Colonic mucosa (tissue), 4 donors: ENCODE data around the gene APRT. TPM values are rescaled to one million over a fixed set of nuclear protein-coding genes. Genes with fewer than 3 reads are reported as not detected.
A peak's percentile ranks its signal among the peaks of the same experiment; 100 is the strongest.

Experiments
- DNase-seq: peaks from one replicate; pipeline ENCODE4 v3.0.0-alpha.2; 2020
- H3K27ac ChIP-seq: fragments of 200-600 bp; one replicate; pipeline ENCODE4 v1.8.0; 2021
- H3K27me3 ChIP-seq: fragments of 200-600 bp; one replicate; pipeline ENCODE4 v1.8.0; 2021
- H3K36me3 ChIP-seq: fragments of 200-600 bp; one replicate; pipeline ENCODE4 v1.8.0; 2021
- H3K4me1 ChIP-seq: fragments of 200-600 bp; one replicate; pipeline ENCODE4 v1.8.0; 2021; ENCODE audit warnings: mild to moderate bottlenecking
- H3K4me3 ChIP-seq: fragments of 200-600 bp; one replicate; pipeline ENCODE4 v1.8.0; 2021
- H3K9ac ChIP-seq, 2 donors: one replicate each; pipeline ENCODE4 v1.7.0; 2013; ENCODE audit warnings: control low read depth in 2 of 2, low read depth in 2 of 2, low read length in 2 of 2
- H3K9me3 ChIP-seq: fragments of 200-600 bp; one replicate; pipeline ENCODE4 v1.8.0; 2021
- intact Hi-C: fragments of 100-400 bp; cut with DNase I; formaldehyde crosslinking; loops from one replicate; pipeline ENCODE4 v1.14.1; 2022
- total RNA-seq, 2 donors: library from RNA; stranded (reverse); fragmentation: NEBNext Ultra II Directional in 1 of 2; extraction: Animal tissue kit (Norgen Biotek cat#: 25700) in 1 of 2; gene quantifications; one replicate each; pipeline ENCODE4 v1.2.1, GENCODE V29; 2021
- TF ChIP-seq, protein P1 (sequence below): fragments of 200-600 bp; IDR thresholded peaks from one replicate; pipeline ENCODE4 v1.8.0; 2022; ENCODE audit warnings: antibody characterized with exemption, mild to moderate bottlenecking
- donor health status: healthy.
- donor health status: DM: no; HTN: no; CAD: no.
- donor health status: DM: no; HTN: no; CAD: no.

APRT gene
- total RNA-seq, 2 donors from 2014 or later, result 103 to 273 TPM

GRCh38 chr16:88856828-88857727 lies 45.4 kb upstream of the APRT start, which contains the start of the genes GALNS and TRAPPC2L:
Gene GALNS, minus strand, starts transcription at chr16:88856947. Its CDS starts 70 bp downstream, at chr16:88856877.
Gene TRAPPC2L, plus strand, starts transcription at chr16:88857127. Its CDS starts 24 bp downstream, at chr16:88857151.
- peak; percentile 99 for DNase-seq
- Histone ChIP-seq H3K4me3 (peak within 1 kb of the TSS; percentile 82), H3K36me3 (no peaks in the 10 kb centered on the region), H3K4me1 (peaks cover 12% of the 10 kb centered on the region), H3K9me3 (no peaks in the 10 kb centered on the region), H3K27ac (peak within 1 kb of the TSS; percentile 49), H3K27me3 (no peaks in the 10 kb centered on the region), H3K9ac (peak within 1 kb of the TSS; percentile 83 to 89)
- intact Hi-C loops, result loop anchor here (5.0 to 10.0 kb wide), 3 partner anchors 45 to 402 kb away; partner anchors contain the start of genes APRT, ZFPM1 and ZNF778
- TF ChIP-seq, protein P1, sequence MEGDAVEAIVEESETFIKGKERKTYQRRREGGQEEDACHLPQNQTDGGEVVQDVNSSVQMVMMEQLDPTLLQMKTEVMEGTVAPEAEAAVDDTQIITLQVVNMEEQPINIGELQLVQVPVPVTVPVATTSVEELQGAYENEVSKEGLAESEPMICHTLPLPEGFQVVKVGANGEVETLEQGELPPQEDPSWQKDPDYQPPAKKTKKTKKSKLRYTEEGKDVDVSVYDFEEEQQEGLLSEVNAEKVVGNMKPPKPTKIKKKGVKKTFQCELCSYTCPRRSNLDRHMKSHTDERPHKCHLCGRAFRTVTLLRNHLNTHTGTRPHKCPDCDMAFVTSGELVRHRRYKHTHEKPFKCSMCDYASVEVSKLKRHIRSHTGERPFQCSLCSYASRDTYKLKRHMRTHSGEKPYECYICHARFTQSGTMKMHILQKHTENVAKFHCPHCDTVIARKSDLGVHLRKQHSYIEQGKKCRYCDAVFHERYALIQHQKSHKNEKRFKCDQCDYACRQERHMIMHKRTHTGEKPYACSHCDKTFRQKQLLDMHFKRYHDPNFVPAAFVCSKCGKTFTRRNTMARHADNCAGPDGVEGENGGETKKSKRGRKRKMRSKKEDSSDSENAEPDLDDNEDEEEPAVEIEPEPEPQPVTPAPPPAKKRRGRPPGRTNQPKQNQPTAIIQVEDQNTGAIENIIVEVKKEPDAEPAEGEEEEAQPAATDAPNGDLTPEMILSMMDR, result no peak

GRCh38 chr16:88856122-88856827 lies 44.5 kb upstream of the APRT start:
- Histone ChIP-seq H3K27me3 (no peaks in the 10 kb centered on the region), H3K4me3 (peak overlapping the region; percentile 82), H3K36me3 (no peaks in the 10 kb centered on the region), H3K4me1 (peaks cover 12% of the 10 kb centered on the region), H3K27ac (no peak overlapping the region), H3K9me3 (no peaks in the 10 kb centered on the region), H3K9ac (peak overlapping the region; percentile 62 to 76)
- DNase-seq, result no peak
- TF ChIP-seq, protein P1, result no peak
- intact Hi-C loops, result loop anchor here (5.0 to 10.0 kb wide), 3 partner anchors 44 to 401 kb away; partner anchors contain the start of genes APRT, ZFPM1 and ZNF778

- H3K4me3 ChIP-seq, result peak overlapping the region; percentile 82
- H3K4me1 ChIP-seq, result peaks cover 12% of the 10 kb centered on the region
- no peaks in the 10 kb centered on the region for H3K36me3 ChIP-seq
- no peak for DNase-seq
- no peak overlapping the region for H3K27ac ChIP-seq
- no peaks in the 10 kb centered on the region for H3K27me3 ChIP-seq
- TF ChIP-seq, protein P1, result no peak
- no peaks in the 10 kb centered on the region for H3K9me3 ChIP-seq
- intact Hi-C loops, result loop anchor here (5.0 to 10.0 kb wide), 3 partner anchors 43 to 401 kb away; partner anchors contain the start of genes APRT, ZFPM1 and ZNF778
- H3K9ac ChIP-seq, result peak overlapping the region in 1 of 2 donors; percentile 62
Measured at GRCh38 chr16:88855736-88856121, 44.0 kb upstream of the APRT start.

GRCh38 chr16:88855176-88855575 lies 43.4 kb upstream of the APRT start:
- Histone ChIP-seq H3K9ac (no peak overlapping the region), H3K27me3 (no peaks in the 10 kb centered on the region), H3K27ac (no peak overlapping the region), H3K4me1 (peaks cover 12% of the 10 kb centered on the region), H3K4me3 (no peak overlapping the region), H3K36me3 (no peaks in the 10 kb centered on the region), H3K9me3 (no peaks in the 10 kb centered on the region)
- DNase-seq, result no peak
- TF ChIP-seq, protein P1, result no peak
- intact Hi-C loops, result loop anchor here (5.0 to 10.0 kb wide), 3 partner anchors 43 to 400 kb away; partner anchors contain the start of genes APRT, ZFPM1 and ZNF778
